ENCODE measurements around the gene IFIT1.
"Not testable (repeated sequence)": the region's sequence is repeated elsewhere in the genome, so short reads cannot be mapped to it uniquely, and the experiment has no call there.

Gene IFIT1

DNA sequence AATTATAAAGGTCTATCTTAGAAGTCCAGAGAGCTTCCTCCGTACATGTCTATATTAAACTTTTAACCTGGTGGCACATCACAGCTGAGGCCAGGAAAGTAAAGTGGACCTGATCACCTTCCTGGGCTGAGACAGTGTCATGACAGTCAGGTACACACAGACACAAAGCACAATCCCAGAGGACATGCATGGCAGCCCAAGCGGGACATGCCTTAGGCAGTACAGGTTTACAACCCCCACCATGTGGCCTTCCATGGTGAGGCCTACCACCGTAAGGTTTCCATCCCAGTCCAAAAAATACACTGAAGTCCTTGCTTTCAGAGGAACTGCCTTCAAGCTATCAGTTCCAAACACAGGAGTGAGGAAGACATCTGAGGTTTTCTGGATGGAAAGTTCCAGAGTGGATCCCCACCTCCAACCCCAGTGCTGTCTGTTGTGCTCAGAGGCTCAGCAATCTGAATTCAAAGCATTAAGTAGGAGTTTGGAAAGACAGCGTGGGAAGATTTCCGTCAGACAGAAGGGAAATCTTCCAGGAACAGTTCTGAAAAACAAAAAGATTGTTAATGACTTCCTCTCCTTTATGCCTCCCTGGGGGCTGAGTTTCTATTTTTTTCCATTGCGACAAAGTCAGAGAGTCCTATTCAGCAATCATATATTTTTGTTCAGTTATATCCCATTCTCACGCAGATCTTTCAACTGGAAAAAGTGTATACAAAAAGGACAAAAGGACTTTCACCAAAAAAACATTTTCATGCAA is 44.5 kb upstream of the IFIT1 start:
- TF ChIP-seq, protein P1, sequence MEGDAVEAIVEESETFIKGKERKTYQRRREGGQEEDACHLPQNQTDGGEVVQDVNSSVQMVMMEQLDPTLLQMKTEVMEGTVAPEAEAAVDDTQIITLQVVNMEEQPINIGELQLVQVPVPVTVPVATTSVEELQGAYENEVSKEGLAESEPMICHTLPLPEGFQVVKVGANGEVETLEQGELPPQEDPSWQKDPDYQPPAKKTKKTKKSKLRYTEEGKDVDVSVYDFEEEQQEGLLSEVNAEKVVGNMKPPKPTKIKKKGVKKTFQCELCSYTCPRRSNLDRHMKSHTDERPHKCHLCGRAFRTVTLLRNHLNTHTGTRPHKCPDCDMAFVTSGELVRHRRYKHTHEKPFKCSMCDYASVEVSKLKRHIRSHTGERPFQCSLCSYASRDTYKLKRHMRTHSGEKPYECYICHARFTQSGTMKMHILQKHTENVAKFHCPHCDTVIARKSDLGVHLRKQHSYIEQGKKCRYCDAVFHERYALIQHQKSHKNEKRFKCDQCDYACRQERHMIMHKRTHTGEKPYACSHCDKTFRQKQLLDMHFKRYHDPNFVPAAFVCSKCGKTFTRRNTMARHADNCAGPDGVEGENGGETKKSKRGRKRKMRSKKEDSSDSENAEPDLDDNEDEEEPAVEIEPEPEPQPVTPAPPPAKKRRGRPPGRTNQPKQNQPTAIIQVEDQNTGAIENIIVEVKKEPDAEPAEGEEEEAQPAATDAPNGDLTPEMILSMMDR (IDR thresholded peaks at IDR 0.05; ENCODE audit: borderline replicate concordance, insufficient read depth, low read depth, low read length) = no peak
- H3K4me3 ChIP-seq (ENCODE audit: low read depth, low read length) = no peak overlapping the region

DNA sequence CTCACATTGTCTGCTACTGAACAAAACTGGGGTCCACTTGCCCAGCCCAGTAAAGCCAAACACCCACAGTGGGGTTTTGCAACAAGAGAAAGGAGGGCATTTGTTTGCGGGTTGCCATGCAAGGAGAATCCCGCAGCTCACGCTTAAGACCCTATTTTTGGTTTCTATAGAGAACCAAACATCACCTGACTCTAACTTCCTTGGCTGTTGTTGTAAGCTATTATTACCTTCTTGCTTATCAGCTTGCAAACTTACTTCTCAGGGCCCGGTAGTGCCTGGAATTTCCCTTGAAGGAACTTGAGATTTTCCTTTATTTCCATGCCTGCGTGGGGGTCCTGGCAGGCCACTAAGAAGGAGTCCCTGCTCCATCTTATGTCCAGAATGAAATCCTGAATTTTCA is 43.9 kb upstream of the IFIT1 start:
- TF ChIP-seq, protein P1 (IDR thresholded peaks at IDR 0.05; ENCODE audit: borderline replicate concordance, insufficient read depth, low read depth, low read length) = no peak
- no peak overlapping the region for H3K4me3 ChIP-seq (ENCODE audit: low read depth, low read length)

DNA sequence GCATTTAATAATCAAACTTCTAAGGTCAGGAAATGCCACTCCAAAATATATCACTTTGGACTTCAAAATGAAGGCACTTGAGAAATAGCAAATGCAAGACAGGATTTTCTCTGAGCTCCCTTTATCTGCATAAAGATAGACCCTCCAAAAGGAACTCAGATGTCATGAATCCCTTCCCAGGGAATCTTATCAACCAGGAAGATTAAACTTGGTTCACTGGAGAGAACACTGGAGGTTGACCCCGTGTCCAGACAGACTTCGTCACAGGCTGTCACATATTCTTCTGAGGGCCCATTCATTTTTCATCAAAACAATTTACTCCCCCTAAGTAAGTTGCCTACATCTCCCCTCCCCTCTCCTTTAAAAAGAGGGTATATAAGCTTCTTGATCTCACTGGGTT is 43.4 kb upstream of the IFIT1 start:
- H3K4me3 ChIP-seq (ENCODE audit: low read depth, low read length) = no peak overlapping the region
- TF ChIP-seq, protein P1 (IDR thresholded peaks at IDR 0.05; ENCODE audit: borderline replicate concordance, insufficient read depth, low read depth, low read length) = no peak

DNA sequence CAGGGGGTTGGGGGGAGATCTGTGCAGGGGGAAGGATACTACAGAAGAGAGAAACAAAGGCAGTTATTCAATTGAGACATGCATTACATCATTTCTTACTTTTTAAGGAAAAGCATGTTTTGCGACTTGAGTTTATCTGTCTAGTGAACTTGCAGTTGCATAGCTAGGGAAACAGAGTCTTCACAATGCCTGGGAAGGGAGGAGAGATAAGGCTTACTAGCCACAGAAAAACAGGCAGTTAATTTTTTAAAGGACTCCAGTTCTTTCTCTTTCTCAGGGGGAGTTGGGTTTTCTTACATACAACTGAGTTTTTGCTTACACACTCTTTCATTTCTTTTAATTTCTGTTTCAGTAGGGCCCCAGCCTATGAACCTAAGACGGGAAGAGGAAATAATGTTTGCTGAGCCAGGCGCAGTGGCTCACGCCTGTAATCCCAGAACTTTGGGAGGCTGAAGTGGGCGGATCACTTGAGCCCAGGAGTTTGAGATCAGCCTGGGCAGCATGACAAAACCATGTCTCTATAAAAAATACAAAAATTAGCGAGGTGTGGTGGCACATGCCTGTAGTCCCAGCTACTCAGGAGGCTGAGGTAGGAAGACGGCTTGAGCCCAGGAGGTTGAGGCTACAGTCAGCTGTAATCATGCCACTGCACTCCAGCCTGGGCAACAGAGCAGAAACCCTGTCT is 41.6 kb upstream of the IFIT1 start:
- not testable (repeated sequence) for H3K4me3 ChIP-seq (ENCODE audit: low read depth, low read length)

DNA sequence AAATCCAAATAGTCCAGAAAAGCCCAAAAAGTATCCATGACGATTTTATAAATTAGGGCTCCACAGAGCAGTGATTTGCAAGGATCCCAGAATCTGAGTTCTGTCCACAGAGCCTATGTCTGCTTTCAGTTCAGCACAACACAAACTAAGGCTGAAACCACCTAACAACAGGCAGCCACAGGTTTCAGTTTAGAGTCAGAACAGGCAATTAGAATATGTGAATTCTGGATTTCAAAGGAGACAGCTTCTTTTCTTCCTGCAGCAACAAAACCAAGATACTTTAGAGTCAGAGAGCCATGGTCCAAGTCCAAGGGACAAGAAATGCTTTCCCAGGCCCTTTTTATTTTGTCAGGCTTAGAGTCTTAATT is 41.0 kb upstream of the IFIT1 start:
- no peak overlapping the region for H3K4me3 ChIP-seq (ENCODE audit: low read depth, low read length)
- TF ChIP-seq, protein P1 (IDR thresholded peaks at IDR 0.05; ENCODE audit: borderline replicate concordance, insufficient read depth, low read depth, low read length) = no peak

DNA sequence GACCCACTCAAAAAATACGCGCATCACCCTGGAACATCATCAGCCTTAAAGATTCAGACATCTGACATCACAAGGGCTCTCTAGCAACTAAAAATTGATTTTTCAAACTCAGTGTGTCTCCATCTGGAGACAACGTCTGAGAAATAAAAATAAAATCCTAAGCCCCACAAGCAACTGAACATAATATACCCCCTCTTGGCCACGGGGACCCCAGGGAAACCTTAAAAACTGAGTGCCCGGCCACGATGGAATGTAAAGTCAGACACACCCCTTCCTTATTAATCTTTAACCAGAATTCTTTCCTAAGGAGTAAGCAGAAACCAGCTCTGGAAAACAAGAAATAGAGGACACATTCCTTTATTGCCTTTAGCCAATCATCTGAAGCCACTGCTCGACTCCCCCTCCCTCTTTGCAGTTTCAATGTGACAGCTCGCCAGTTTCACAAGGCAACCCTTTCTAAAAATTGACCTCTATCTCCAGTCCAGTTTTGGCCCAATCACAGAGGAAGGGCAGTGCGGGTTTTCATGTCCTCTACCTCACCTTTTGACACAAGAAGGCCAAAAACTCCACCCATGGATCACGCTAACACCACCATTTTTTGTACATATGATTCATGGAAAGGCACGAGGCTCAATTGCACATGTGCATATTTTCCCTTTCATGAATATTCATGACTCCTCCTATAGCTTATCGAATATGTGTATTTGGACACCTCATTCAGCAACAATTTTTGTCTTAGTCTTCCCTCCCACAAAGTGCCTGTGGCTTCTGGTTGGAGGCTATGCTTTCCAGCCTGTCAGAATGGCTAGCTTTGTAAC is 40.4 kb upstream of the IFIT1 start:
- no peak overlapping the region for H3K4me3 ChIP-seq (ENCODE audit: low read depth, low read length)
- TF ChIP-seq, protein P1 (IDR thresholded peaks at IDR 0.05; ENCODE audit: borderline replicate concordance, insufficient read depth, low read depth, low read length) = no peak

DNA sequence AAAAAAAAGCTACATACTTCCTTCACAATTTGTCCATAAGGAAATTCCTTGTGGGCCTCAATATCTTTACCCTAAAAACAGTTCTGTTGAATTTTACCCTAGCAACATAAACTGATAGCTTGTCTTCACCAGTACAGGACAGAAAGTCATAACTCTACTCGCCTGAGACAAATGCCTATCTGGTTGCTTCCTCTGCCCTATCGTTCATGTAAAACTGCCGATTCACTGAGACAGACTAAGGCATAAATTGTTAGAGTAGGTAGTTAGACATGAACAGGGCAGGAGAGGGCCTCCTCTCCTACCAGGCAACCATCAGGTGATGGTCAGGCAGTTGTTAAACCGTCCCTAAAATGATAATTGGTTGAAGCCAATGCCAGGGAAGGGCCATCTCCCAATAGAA is 39.6 kb upstream of the IFIT1 start:
- TF ChIP-seq, protein P1 (IDR thresholded peaks at IDR 0.05; ENCODE audit: borderline replicate concordance, insufficient read depth, low read depth, low read length) = no peak
- no peak overlapping the region for H3K4me3 ChIP-seq (ENCODE audit: low read depth, low read length)
